ENCODE results near the gene SMCP. TPM values are rescaled to one million over a fixed set of nuclear protein-coding genes. Genes with fewer than 3 reads are reported as not detected.

The SMCP gene
- total and polyA plus RNA-seq, 2 of the 13 experiments (the other 11 are each of a cell fraction or from before 2014, with no cell fraction given), result not detected

GRCh38 chr1:152901631-152902030, 23.5 kb downstream of the SMCP start (continued):
- TF ChIP-seq KDM6A (CRISPR knock-in tag; IDR thresholded peaks at IDR 0.05; ENCODE audit: low read depth) (no peak), SIX1 (CRISPR knock-in tag; IDR thresholded peaks at IDR 0.05; ENCODE audit: borderline replicate concordance) (no peak)

DNA sequence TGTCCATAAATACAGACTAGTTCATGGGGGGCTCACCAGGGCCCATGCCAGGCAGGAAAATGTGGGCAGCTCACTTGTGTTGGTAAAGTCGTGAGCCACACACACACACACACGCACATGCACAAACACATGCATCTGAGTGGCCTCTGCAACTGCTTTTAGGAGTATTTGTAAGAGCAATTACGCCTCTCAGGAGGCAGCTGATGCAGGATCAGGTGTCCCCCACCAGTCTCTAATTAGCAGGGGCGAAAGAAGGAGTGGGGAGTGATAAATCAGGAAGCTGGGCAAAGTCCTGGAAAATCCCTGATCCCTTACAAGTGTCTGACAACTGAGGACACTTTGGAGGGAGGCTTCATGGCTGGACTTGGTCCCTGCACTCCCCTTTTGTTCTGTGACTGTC, 24.5 kb downstream of the SMCP start:
- TF ChIP-seq SAFB2 (CRISPR knock-in tag; IDR thresholded peaks at IDR 0.05; ENCODE audit: borderline replicate concordance, low read depth) (no peak), HNRNPK (IDR thresholded peaks at IDR 0.05; ENCODE audit: low read depth, low read length, poor library complexity, severe bottlenecking) (no peak), KMT2A (CRISPR knock-in tag; IDR thresholded peaks at IDR 0.05) (no peak)
- Histone ChIP-seq H3K9ac (ENCODE audit: insufficient read depth, low read depth, low read length) (no peak overlapping the region), H4K20me1 (ENCODE audit: insufficient read depth, low read length) (no peaks in the 10 kb centered on the region), H3K4me1 (ENCODE audit: insufficient read depth, low read length) (no peaks in the 10 kb centered on the region), H3K9me3 (ENCODE audit: low read length) (no peaks in the 10 kb centered on the region), H3K79me2 (ENCODE audit: insufficient read depth, low read length) (no peaks in the 10 kb centered on the region), H2AFZ (ENCODE audit: low read length) (no peak overlapping the region), H3K27ac (ENCODE audit: extremely low read length, insufficient read depth, low read length) (no peak overlapping the region), H3K4me3 (replicated peaks in 1 of 3; ENCODE audit: insufficient read depth in 1 of 3, low read depth in 2 of 3, low read length in 3 of 3) (no peak overlapping the region), H3K27me3 (ENCODE audit: control insufficient read depth in 1 of 2, insufficient read depth in 2 of 2, low read length in 2 of 2) (peaks cover 0 to 7% of the 10 kb centered on the region in 2 experiments; a peak in 2 of 5 replicates), H3K36me3 (replicated peaks in 1 of 2; ENCODE audit: control insufficient read depth in 1 of 2, insufficient read depth in 2 of 2, low read length in 2 of 2) (no peaks in the 10 kb centered on the region), H3K4me2 (ENCODE audit: low read depth, low read length) (no peak overlapping the region)
- no peak for FAIRE-seq
- no peak for ATAC-seq
- intact Hi-C loops (cut with micrococcal nuclease; ENCODE audit: unreplicated experiment), result no loop called here
- in situ Hi-C loops (cut with HindIII; ENCODE audit: extremely low pct_ligation_motif_present, low pct_unique_long_range_greater_than_20kb), result no loop called here
- DNase-seq (ENCODE audit: low spot score), result no peak
- ChIA-PET CTCF (ENCODE audit: low intra/inter-chr PET ratio, low total read pairs) (no interaction called here), POLR2A (no interaction called here)
- 0% methylated on average over 2 of the region's 4 CpGs for WGBS (ENCODE audit: low lambda C conversion rate)
- no TSS peak for BruUV-seq (replicated peaks)

GRCh38 chr1:152904688-152905440, 26.7 kb downstream of the SMCP start:
- FAIRE-seq, result no peak
- no peak for ATAC-seq
- Histone ChIP-seq H3K9ac (ENCODE audit: insufficient read depth, low read depth, low read length) (no peak overlapping the region), H3K27me3 (ENCODE audit: control insufficient read depth in 1 of 2, insufficient read depth in 2 of 2, low read length in 2 of 2) (no peaks in the 10 kb centered on the region; a peak in 1 of 5 replicates), H3K36me3 (replicated peaks in 1 of 2; ENCODE audit: control insufficient read depth in 1 of 2, insufficient read depth in 2 of 2, low read length in 2 of 2) (no peaks in the 10 kb centered on the region), H3K4me1 (ENCODE audit: insufficient read depth, low read length) (no peaks in the 10 kb centered on the region), H3K4me3 (replicated peaks in 1 of 3; ENCODE audit: insufficient read depth in 1 of 3, low read depth in 2 of 3, low read length in 3 of 3) (no peak overlapping the region), H4K20me1 (ENCODE audit: insufficient read depth, low read length) (no peaks in the 10 kb centered on the region), H3K27ac (ENCODE audit: extremely low read length, insufficient read depth, low read length) (no peak overlapping the region), H3K9me3 (ENCODE audit: low read length) (no peaks in the 10 kb centered on the region), H3K4me2 (ENCODE audit: low read depth, low read length) (no peak overlapping the region), H2AFZ (ENCODE audit: low read length) (no peak overlapping the region), H3K79me2 (ENCODE audit: insufficient read depth, low read length) (no peaks in the 10 kb centered on the region)
- no TSS peak for BruUV-seq (replicated peaks)
- WGBS (ENCODE audit: low lambda C conversion rate), result 9% methylated on average over 7 of the region's 7 CpGs
- ChIA-PET CTCF (ENCODE audit: low intra/inter-chr PET ratio, low total read pairs) (no interaction called here), POLR2A (no interaction called here)
- intact Hi-C loops (cut with micrococcal nuclease; ENCODE audit: unreplicated experiment), result no loop called here
- no peak for TF ChIP-seq ZNF800 (CRISPR knock-in tag; IDR thresholded peaks at IDR 0.05)
- 0 out of 4 replicates have a peak, but pooled peaks of 1 of the 2 experiments have one; percentile 12 for TF ChIP-seq MAFK (conservative IDR thresholded peaks at IDR 0.05 in 1 of 2, IDR thresholded peaks at IDR 0.05 in 1 of 2; ENCODE audit: low read length in 2 of 2)
- in situ Hi-C loops (cut with HindIII; ENCODE audit: extremely low pct_ligation_motif_present, low pct_unique_long_range_greater_than_20kb), result no loop called here
- DNase-seq (ENCODE audit: low spot score), result no peak

Measured in HepG2 (cell line).